ENCODE results near the gene BUB1B. TPM values are rescaled to one million over a fixed set of nuclear protein-coding genes. Genes with fewer than 3 reads are reported as not detected.

Gene BUB1B
- total RNA-seq, 1 experiment from 2014 or later, result 83.2 TPM

DNA sequence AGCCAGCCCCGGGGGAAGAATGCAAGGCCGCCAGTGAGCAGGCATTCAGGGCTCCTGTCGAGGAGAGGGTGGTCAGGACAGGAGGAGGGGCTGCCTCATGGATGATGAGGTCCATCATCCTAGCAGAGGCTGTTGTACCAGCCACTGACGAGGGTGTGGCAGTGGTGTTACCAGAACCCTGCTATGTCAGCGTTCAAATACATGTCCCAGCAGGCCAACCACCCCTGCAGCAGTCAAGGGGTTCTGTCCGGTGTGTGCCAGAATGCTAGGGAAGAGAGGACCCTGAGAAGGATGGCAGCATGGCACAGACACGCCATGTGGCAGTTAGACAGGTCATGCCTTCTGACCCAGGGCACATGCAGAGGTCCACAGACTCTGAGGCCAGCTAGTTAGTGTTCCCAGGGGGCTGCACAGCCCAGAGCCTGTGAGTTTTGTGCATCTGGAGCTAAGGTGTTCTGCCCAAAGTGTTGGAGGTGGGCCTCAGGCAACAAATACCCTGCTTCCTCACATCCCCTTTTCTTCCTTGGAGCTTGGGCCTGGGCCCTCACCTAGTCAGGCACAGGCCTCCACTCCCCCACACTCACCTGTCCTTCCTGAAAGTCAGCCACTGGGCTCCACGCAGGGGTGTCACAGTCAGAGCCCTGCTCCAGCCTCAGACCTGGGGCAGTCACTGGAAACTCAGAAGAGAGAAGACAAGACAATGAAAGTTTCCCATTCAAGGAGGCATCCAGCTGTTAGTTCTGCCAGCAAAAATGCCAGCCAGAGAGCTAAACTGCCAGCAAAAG, 85.8 kb downstream of the BUB1B start:
- Histone ChIP-seq H4K5ac (ENCODE audit: insufficient read length, low read depth, low read length) (no peak overlapping the region), H2AK5ac (ENCODE audit: insufficient read length, low read length) (no peak overlapping the region), H3K18ac (ENCODE audit: insufficient read length, low read depth, low read length) (no peak overlapping the region), H3K4ac (ENCODE audit: low read depth, low read length) (no peak overlapping the region), H3K79me2 (ENCODE audit: insufficient read depth, low read length) (no peaks in the 10 kb centered on the region), H3K4me2 (ENCODE audit: insufficient read depth, insufficient read length, low read length) (no peak overlapping the region), H2BK5ac (ENCODE audit: insufficient read length, low read length) (no peak overlapping the region), H3K9me3 (ENCODE audit: control insufficient read depth, low read depth, low read length) (no peaks in the 10 kb centered on the region), H3T11ph (ENCODE audit: low read length) (no peak overlapping the region), H3K23me2 (ENCODE audit: insufficient read length, low read depth, low read length, poor library complexity, severe bottlenecking) (no peaks in the 10 kb centered on the region), H3K27ac (ENCODE audit: insufficient read length, low read depth, low read length) (no peak overlapping the region), H3K14ac (ENCODE audit: insufficient read depth, low read length) (no peak overlapping the region), H2BK12ac (ENCODE audit: insufficient read length, low read depth, low read length) (no peak overlapping the region), H3K27me3 (ENCODE audit: insufficient read depth, low read length) (peaks cover 3% of the 10 kb centered on the region; the same call in 1 of the 2 replicates), H3K9ac (ENCODE audit: extremely low read depth, insufficient read length, low read length) (no peak overlapping the region), H3K56ac (ENCODE audit: insufficient read length, low read depth, low read length) (no peak overlapping the region), H4K91ac (ENCODE audit: insufficient read length, low read depth, low read length) (no peak overlapping the region), H2AFZ (ENCODE audit: low read length) (no peak overlapping the region), H2BK20ac (ENCODE audit: low read depth, low read length, poor library complexity, severe bottlenecking) (no peak overlapping the region), H2BK120ac (ENCODE audit: low read depth, low read length, poor library complexity, severe bottlenecking) (no peak overlapping the region), H3K4me1 (ENCODE audit: insufficient read depth, low read length) (no peaks in the 10 kb centered on the region), H3K79me1 (ENCODE audit: insufficient read depth, low read depth, low read length, poor library complexity, severe bottlenecking) (no peaks in the 10 kb centered on the region), H2BK15ac (ENCODE audit: low read depth, low read length) (no peak overlapping the region), H4K8ac (replicated peaks; ENCODE audit: insufficient read length, low read depth, low read length) (no peak overlapping the region), H3K23ac (ENCODE audit: insufficient read length, low read depth, low read length) (no peak overlapping the region), H4K20me1 (ENCODE audit: control insufficient read depth, insufficient read depth, insufficient read length) (no peaks in the 10 kb centered on the region)
- H3K27ac Mint-ChIP-seq, result peak overlapping the region in 1 of 3 experiments; percentile 67; a peak in 1 of 7 replicates
- H3K4me3 Mint-ChIP-seq, result no peak overlapping the region
- DNase-seq, result no peak
- H3K9me3 Mint-ChIP-seq, result no peaks in the 10 kb centered on the region
- H3K36me3 Mint-ChIP-seq (ENCODE audit: insufficient read depth in 1 of 3, low read depth in 3 of 3), result no peaks in the 10 kb centered on the region
- TF ChIP-seq, protein P1, sequence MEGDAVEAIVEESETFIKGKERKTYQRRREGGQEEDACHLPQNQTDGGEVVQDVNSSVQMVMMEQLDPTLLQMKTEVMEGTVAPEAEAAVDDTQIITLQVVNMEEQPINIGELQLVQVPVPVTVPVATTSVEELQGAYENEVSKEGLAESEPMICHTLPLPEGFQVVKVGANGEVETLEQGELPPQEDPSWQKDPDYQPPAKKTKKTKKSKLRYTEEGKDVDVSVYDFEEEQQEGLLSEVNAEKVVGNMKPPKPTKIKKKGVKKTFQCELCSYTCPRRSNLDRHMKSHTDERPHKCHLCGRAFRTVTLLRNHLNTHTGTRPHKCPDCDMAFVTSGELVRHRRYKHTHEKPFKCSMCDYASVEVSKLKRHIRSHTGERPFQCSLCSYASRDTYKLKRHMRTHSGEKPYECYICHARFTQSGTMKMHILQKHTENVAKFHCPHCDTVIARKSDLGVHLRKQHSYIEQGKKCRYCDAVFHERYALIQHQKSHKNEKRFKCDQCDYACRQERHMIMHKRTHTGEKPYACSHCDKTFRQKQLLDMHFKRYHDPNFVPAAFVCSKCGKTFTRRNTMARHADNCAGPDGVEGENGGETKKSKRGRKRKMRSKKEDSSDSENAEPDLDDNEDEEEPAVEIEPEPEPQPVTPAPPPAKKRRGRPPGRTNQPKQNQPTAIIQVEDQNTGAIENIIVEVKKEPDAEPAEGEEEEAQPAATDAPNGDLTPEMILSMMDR (conservative IDR thresholded peaks at IDR 0.05), result no peak
- H3K27me3 Mint-ChIP-seq (ENCODE audit: low read depth), result peaks cover 21% of the 10 kb centered on the region
- H3K4me1 Mint-ChIP-seq, result peaks cover 15 to 20% of the 10 kb centered on the region in 2 experiments
- no CpG with 5 or more reads among the region's 8 CpGs for WGBS (ENCODE audit: extremely low coverage, insufficient read length, low lambda C conversion rate)

All from H9 (cell line).